Measurements from ENCODE around the gene FLYWCH2.

The FLYWCH2 gene

GRCh38 chr16:2946649-2947048 lies 63.6 kb downstream of the FLYWCH2 start:
- DNase-seq, result no peak

All from activated effector memory CD4-positive, alpha-beta T cell treated with Interleukin-2 at 50 U/mL for 16 hours (primary cell).